HG03135 (cell line): Measurements from ENCODE around the gene TAF10.

Experiments
- ATAC-seq: cut with Tn5 transposase; IDR thresholded peaks from one replicate; pipeline ENCODE4 v1.9.1; 2021; ENCODE audit warnings: mild to moderate bottlenecking, moderate library complexity; ENCODE audit not compliant: unreplicated experiment

The TAF10 gene

DNA sequence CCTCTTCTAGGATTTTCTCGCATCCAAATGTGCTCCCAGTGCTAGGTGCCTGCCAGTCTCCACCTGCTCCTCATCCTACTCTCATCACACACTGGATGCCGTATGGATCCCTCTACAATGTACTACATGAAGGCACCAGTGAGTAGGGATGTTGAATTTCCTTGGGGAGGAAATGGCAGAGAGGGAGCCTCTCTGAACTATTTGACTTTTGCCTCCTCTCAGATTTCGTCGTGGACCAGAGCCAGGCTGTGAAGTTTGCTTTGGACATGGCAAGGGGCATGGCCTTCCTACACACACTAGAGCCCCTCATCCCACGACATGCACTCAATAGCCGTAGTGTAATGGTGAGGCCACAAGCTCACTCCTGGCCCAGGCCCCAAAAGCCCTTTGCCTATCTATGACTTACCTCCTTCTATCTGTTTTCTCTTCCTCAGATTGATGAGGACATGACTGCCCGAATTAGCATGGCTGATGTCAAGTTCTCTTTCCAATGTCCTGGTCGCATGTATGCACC, 2.5 kb downstream of the TAF10 start:
- ATAC-seq = no peak

DNA sequence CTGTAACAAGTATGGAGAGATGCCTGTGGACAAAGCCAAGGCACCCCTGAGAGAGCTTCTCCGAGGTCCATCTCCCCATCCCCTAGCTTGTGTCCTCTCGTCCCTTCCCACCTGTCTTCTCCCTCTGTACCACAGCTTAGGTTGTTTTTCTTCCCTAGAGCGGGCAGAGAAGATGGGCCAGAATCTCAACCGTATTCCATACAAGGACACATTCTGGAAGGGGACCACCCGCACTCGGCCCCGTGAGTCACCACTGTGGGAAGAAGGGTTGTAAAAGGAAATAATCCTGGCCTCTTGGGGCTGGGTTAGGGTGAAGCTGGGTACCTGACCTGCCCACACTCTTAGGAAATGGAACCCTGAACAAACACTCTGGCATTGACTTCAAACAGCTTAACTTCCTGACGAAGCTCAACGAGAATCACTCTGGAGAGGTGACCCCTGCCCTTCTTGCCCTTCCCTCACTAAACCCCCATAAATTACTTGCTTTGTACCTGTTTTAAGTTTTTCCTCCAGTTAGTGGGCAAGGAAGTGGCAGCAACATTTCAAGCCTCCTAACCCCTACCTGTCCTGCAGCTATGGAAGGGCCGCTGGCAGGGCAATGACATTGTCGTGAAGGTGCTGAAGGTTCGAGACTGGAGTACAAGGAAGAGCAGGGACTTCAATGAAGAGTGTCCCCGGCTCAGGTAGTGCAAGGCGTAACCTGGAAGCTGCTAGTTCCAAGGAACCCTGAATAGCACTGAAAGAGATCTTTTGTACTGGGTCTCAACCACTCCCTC, 3.1 kb downstream of the TAF10 start:
- ATAC-seq = no peak

DNA sequence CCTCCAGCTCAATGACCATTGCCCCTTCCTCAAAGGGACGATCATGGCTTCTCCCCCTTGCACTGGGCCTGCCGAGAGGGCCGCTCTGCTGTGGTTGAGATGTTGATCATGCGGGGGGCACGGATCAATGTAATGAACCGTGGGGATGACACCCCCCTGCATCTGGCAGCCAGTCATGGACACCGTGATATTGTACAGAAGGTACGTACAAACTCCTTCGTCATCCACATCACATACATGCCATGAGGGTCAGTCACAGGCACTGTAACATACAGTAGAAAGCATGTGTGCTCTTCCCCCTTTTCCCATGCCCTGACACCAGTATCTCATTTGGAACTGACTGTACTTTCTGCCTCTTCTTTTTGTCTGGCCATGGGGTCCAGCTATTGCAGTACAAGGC, 4.0 kb downstream of the TAF10 start:
- ATAC-seq = no peak

DNA sequence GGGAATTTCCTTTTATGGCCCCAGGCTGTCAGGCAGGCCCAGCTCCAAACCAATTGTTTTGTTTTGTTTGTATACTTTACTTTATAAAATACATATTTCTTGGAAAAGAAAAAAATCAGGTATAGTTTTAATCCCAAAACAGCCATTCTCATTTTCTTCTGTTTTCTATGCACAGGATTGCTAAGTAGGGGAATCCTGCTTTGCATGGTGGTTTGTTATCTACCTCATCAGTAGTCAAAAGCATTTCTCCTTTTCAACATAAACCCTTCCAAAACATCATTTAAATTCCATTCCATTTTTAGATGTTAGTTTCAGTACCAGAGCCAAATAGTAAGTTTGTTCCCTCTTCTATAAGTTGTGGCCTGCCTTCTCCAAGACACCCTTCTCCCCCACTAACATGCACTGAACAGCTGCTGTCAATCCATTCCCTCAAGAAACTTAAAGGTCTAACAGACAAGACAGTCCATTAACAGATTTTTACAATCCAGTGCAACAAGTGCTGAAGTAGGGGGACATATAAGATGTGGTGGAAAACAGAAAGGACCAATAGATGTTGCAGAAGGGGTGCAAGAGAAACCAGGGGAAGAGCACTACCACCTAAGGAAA, 4.7 kb downstream of the TAF10 start:
- ATAC-seq = no peak

DNA sequence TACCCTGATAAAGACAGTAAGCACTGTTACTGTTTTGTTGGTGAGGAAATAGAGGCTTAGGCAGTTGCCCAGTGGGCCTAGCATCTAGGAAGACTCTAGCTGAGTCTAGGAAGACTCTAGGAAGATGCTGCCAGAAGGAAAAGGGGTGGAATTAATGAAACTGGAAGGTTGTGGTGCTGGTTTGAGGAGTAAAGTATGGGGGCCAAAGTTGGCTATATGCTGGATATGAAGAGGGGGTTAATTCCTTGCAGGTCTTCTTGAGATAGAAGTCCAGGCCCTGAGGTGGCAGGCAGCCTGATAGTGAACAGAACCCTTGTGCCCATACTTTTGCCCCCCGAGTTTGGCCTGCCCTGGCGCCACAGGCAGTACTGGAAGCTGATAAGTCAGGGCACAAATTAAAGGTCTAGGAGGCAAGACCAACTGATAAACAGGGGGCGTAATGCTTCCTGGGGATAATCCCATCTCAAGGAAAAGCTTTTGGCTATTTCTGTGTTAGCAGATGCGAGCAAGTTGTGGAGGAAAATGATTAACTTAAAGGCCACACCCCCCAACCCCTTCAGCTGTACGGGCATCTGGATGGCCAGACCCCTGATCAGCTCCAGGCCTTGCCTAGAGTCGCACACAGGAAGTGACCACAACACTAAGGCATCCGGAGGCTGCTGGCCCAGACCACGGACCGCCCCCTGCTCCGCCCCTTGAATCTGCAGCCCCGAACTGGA, 5.4 kb downstream of the TAF10 start:
- peak; percentile 37 for ATAC-seq

DNA sequence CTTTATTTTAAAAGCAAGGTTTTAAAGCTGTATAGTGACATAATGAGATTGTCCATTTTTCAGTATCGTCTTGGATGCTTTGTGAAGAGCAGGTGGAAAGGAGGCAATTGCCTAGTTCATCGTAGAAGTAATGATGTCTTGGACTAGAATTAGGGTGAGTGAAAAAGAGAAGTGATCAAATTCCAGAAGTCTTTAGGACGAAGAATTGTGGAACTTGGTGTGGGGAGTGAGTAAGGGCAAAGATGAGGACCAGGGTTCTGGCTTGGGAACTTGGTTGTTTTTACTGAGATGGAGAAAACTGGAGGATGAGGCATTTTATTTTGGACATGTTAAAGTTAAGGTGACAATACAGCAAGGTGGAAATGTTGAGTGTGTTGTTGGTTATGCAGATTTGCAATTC, 7.2 kb downstream of the TAF10 start:
- no peak for ATAC-seq

DNA sequence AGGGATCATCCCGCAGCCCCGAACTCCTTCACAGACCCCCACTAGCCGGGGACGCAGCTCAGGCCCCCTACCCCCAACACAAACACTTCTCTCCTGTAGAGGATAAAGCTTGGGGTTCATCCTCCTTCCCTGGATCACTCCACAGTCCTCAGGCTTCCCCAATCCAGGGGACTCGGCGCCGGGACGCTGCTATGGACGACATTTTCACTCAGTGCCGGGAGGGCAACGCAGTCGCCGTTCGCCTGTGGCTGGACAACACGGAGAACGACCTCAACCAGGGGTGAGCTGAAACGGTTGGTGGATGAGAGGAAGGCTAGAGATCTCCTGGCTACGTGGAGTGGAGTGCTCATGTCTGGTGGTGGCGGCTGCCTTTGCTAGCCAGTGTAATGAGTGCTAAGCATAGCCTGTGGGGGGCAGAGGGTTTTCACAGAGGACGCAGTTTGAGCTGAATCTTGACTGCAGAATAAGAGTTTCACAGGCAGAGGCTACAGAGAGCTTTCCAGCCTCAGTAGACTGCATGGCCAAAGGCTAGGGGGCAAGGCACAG, 7.9 kb downstream of the TAF10 start:
- peak; percentile 36 for ATAC-seq

DNA sequence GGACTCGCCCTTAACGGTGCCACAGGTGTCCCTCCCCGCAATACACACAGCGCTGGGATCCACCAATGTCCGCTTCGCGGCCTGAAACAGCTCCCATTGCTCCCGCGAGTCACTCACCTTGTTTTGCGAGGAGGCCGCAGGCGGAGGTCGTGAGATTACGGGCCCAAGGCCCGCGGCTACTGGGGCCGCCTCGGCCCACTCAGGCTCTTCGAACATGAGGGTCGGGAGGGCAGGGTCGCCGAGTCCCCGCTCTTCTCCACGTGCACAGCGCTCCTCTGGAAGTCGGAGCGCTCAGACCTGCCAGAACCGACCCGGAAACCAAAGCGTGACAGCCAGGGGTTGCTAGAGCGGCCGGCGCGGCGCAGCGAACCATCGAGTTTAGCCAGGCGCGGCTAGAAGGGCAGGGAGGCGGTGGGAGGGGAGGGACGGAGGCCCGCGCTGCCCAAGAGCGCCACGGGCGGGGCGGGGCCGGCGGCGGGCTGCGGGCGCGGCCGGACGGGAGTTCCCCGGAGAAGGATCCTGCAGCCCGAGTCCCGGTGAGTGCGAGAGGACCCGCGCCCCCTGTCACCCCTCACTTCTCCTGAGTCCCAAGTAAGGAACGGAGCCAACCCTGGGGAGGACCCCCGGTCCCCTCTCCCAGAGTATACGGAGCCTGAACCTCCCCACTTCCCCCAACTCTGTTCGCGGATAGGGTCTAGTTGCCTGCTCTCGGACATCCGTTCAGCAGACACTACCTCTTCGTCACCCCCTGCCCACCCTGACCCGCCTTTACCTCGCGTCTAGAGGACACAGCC, 8.5 kb downstream of the TAF10 start, which contains the start of the genes ILK and RRP8:
Gene ILK (plus strand): TSS at position 488 of the 794 bp plus-strand sequence. CDS start 498 bp downstream, outside the sequence.
Gene RRP8 (minus strand): TSS at position 330 of the 794 bp plus-strand sequence. CDS start 114 bp downstream, at position 216.
- peak; percentile 72 for ATAC-seq

DNA sequence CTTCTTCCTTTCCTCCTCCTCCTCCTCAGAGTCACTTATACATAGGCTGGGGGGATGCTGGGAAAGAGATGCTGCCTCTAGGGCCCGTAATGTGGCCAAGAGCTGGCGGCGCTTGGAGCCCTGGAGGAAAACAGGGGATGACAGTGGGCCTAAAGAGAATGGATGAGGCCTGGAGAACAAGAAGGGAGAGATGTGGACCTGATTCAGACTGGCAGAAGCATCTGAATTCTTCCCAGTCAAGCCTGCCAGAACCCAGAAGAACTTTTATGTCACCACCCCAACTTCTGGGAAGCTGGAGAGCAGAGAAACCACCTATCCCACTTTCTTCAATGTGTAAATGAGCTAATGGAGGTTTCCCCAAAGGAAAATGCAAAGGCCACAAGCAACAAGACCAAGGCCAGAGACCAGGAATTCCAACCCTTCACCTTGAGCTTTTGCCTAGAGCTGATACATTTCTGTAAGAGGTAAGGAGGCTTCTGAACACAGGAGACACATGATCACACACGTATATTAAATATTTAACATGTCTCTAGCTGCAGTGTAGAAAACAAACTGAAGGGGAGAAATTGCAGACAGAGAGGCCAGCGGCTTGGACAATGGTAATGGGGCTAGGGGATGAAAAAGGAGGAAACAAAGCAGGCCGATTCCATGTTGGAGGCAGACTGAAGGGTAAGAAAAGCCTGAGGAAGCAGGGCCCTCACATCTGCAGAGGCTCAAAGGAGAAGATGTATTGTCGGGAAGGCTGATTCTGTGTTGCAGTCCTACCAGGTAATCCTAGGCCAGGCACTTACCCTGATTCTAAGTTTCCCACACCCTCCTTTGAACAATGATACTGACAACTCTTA, 9.7 kb downstream of the TAF10 start:
- ATAC-seq = no peak

DNA sequence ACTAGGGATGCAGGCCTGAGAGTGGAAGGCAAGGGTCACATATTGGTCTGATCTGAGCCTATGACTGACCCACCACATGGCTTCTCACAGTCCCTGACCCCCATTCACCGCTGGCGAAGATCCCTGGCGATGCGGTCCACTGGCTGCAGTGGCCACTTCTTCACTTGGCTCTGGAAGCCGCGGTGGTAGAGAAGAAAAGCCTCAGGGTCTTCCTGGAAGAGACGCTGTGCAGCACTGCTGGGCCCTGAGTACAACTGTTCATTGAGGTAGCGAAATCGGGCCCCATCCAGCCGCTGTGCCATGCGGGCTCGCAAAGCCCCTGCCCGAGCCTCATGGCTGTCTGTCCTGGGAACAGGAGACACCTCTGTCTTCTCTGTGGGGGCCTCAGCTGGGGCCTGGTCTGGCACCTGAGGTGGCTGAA, 11.0 kb downstream of the TAF10 start:
- no peak for ATAC-seq

DNA sequence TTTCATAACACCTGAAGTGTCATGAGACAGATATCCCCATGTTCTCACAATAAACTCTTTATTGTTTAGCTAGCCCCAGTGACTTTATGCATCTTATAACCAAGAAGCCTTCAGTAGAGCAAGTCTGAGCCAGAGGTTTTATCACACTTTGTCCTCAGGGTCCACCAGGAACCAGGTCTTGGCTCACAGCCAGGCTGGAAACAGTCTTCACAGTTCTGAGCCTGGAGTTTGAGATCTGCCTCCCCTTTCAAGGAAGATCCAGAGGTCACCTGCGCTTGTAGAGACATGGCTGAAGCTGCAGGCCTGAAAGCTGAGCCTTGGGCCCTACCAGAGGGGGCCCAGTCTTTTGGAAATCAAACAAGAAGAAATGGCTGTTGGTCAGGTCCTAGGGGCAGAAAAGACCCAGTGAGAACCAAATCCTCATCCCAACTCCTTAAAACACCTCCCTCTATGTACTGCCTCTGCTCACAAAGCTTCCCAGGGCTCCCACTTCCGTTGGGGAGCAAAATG, 12.1 kb downstream of the TAF10 start:
- no peak for ATAC-seq

DNA sequence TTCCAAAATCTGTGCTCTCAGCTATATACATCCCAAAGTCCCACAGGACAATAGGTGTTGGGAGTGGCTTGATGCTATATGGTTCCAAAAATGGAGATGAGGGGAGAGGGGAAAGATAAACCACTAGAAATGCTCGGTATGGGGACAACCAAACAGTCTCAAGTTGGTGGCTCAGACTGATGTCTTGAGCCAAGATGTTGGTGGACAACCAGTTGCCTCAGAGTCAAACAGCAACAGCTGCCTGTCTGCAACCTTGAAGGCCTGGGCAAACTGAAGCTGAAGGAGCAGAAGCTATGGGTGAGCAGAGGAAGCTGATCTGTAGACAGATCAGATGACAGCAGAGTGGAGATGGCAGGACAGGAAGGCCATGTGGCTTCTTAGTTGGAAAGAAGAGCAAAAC, 12.6 kb downstream of the TAF10 start:
- ATAC-seq = no peak

DNA sequence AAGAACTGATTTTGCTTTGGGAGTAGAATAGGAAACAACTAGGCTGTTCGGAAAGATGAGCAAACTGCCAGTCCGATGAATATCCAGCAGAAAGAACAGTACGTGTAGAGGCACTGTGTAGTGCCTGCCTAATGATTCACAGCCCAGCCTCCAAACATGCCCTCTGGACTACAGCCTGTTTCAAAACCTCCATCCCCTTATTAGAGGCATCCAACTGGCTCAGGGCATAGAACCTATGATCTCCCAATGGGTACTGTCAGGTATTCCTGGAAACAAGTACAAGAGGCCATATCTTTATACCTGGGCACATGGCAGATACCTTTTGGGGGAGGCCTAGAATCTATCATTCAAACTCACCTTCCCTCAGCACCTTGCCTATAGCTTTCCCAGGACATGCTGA, 13.5 kb downstream of the TAF10 start:
- no peak for ATAC-seq

DNA sequence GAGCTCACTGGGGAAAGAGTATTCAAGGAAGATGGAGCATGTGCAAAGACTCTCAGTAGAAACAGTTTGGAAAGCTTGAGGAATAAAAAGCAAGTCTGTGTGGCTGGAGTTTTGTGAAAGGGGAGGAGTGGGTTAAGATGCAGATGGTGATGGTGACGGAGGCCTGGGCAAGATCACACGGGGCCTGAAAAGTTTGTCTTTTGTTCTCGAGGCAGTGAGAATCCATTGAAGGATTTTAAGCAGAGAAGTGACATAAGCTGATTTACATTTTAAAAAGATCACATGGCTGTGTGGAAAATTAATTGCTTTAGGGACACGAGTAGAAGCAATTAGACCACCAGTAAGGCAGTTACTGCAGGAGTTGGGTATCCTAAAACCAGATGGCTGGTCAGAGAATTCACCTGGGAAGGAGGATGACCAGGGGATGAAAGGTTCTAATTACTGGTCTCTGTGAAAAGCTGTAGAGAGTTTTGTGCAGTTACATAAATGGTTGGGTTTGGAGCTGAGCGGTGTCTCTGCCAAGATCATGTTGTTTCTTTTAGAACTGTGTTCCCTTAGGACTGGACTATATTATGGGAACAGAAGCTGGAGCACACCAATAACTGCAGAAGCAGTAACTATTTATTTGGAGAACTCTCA, 15.7 kb downstream of the TAF10 start:
- ATAC-seq = no peak

DNA sequence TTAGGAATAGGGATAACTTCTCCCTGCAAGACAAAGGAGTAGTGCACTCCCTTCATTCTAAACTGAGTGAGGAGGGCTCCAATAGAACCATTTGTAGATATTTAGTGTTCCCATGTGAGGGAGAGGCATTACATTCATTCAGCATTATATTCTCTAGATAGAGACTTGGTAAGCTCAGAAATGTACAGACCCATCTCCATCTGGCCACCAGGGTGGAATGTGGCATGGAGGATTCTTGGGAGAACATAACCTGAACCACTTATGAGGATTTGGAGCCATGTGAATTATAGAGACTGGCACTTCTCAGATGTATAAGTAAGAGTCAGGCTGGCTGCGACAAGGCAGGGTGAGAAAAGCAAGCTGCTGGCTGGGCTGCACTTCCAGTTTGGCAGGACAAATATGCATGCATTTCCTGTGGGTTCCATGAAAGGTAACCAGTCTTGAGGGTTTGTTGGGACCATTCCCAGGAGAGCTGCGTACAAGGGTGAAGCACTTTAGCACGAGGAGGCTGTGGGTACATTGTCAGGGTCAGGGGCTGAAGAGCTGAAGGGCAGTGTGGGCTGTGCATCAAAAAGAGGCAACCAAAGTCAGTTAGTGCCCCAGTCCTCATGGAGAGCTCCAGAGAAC, 17.8 kb downstream of the TAF10 start:
- no peak for ATAC-seq

DNA sequence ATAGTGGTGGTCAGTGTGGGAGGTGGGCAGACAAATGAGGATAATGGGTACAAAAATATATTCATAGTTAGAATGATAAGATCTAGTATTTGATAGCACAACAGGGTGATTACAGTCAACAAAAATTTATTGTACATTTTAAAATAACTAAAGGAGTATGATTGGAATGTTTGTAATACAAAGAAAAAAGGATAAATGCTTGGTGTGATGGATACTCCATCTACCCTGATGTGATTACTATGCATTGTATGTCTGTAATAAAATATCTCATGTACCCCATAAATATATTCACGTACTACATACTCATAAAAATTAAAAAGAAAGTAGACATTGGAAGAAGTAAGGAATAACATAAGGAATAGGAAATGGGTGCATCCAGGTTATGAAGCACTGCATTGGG, 24.0 kb downstream of the TAF10 start:
- no peak for ATAC-seq

DNA sequence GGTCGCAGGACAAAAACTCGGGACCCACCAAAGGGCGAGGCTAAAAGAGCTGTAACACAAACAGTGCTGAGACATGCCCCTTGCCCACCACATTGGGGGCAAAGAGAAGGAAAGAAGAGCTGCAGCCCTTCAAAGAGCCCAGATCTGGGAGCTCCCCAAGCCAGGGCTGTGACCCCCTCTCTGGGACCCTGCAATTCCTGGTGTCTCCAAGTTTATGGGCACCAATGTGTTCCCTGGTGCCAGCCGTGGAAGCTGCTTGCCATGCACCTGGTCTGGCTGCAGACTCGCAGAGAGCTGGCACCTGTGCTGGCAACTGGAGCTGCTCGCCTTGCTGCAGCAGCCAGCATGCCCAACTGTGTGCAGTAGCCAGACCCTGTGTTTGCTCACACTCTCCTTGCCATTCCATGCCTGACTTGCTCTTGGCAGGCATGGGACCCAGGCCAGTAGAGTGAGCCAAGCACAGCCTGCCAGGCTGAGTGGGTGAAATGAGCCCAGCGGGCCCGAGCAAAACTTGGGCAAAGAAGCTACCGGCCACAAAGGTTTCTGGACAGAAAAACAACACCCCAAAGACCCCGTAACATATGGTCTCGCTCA, 24.6 kb downstream of the TAF10 start:
- no peak for ATAC-seq
